ENCODE data around the gene LINC01488.

The LINC01488 gene

GRCh38 chr11:69495441-69496201, 14.2 kb downstream of the LINC01488 start:
- no peak for DNase-seq

DNA sequence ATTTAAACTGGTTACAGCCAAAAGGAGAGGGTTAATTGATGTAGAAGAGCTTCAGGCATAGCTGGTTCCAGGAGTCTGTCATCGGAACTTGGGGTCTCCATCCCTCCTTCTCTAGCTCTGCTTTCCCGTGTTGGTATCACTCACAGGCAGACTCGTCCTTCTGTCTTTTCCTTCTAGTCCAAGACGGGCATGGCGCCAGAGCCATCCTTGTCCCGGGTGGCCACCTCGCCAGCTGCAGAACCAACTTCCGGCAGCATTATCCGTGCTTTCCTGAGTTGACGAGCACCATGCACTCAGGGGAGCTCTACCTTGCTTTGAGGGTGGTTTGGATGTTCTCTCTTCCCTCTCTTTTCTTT, 14.7 kb downstream of the LINC01488 start:
- DNase-seq: no peak

GRCh38 chr11:69496631-69497220, 15.3 kb downstream of the LINC01488 start:
- DNase-seq: no peak

DNA sequence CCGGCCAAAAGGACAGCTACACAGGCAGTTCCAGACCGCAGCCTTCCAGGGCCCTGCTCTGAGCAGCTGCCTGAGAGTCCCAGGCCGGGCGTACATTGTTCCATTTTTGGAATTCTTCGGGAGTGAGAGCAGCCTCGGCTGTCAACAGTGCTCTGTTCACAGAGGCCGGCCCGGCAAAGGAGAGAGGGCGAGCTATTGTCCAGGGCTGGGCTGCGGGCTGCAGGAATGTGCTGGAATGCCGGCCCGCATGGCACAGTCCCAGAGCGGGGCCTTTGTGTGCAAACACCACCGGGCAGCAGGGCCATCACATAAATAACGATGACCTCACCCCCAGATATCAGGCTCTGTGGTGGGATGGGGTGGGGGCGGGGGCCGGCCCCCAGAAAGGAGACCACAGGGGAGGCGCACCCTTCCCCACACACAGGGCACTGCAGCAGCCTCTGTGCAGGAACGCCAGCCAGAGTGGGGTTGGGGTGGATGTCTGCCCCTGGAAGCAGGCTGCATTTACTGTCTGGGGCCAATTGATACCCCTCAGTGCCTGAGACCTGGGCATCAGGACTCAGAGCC, 15.8 kb downstream of the LINC01488 start:
- DNase-seq: no peak

DNA sequence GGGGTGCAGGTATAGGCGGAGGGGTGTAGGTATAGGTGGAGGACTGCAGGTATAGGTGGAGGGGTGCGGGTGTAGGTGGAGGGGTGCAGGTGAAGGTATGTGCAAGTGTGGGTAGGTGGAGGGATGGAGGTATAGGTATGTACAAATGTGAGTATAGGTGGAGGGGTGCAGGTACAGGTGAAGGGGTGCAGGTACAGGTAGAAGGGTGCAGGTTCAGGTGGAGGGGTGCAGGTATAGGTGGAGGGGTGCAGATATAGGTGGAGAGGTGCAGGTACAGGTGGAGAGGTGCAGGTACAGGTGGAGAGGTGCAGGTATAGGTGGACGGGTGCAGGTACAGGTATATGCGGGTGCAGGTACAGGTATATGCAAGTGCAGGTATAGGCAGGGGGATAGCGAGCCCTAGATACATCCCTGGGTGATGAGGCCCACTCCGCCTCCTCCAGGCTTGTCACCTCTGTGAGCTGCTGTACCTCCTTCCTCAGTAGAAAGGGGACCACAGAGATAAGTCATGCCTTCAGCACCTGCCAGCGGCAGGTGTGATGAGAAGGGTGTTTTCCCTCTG, 17.2 kb downstream of the LINC01488 start:
- DNase-seq: no peak

GRCh38 chr11:69499186-69499917, 17.9 kb downstream of the LINC01488 start:
- DNase-seq: no peak

- DNase-seq: no peak
These were observed 18.4 kb downstream of the LINC01488 start for GRCh38 chr11:69499918-69500284.

DNA sequence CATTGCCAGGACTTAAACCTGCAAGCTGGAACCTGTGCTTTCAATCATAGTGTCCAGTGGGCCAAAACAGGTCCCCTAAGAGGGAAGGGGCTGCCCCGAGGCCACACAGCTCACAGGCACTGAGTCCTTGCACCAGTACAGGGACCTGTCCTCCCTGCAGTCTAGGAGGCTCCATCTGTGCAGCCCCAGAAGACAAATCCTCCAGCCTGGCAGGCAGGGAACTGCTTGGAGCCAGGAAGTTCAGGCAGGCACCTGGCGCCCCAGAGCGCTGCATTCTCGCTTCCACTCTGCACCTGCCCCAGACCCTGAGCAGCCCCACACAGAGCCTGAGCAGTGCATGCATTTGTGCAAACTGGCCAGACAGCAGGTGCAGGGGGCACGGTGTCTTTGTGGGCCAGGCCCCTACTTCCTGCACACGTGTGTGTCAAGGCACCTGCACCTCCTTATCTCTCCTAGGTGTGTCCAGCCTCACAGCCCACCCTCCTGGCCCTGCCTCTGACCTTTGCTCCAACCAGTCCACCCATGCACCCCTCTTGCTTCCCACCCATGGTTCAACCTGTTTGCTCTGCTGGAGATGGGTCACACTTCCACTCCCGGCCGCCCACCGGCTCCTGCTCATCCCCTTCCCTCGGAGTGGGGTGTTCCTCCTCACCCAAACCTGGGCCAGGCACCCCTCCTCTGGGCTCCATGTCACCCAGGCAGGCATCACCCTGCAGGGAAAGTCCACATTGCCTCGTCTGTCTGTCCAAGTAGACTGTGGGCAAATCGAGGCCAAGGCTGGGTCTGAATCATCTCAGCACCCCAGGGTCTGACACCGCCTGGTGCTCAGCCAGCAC, 19.0 kb downstream of the LINC01488 start:
- DNase-seq: no peak

DNA sequence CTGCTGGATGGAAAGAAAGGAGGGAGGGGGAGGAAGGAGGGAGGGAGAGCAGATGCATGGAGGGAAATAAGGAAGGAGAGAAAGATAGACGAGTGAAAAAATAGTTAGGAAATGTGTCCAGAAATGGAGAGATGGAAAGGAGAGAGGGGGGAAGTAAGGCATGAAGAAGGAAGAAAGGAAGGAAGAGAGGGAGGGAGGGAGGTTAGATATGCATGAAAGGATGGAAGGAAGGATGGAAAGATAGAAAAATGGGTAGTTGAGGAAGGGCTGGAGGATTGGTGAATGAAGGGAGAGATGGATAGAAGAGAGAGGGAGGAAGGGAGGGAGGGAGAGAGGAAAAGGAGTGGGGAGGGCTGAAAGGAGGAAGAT, 19.6 kb downstream of the LINC01488 start:
- no peak for DNase-seq

DNA sequence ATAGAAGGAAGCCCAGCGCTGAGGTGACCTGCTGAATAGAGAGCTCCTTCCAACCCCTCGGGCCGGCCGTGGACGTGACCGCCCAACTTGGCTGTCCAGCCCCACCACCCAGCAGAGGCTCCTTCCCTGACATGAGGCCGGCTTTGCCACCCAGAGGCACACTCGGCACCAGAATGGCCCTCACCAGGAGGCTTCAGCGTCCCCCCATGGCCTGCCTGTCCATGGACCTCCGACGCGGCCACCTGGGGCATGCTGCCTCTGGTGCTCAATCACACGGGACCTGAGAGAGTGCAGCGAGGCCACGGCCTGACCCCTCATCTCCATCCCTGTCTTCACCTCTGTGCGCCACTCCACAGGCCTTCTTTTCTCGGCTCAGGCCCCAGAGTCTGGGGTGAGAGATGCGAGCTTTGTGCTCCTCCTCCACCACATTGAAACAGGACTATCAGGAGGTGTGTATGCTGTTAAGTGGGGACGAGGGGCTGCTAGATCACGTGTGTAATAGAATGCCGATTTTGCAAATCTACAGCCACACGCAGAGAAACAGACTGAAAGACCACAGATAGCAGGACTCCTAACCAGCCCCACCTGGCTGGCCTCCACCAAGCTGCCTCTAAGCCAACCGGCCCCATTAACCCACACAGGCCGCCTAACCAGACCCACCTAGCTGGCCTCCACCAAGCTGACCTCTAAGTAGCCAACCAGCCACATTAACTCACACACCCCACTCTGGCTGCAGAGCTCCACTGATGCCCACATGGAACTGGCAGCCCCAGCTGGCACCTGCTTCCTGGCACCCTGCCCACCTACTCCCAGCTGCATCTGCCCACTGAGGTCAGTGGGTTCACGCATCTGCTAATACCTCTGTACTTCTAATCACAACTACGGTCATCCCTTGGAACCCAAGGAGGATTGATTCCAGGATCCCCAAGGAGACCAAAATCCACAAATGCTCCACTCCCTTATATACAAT, 20.7 kb downstream of the LINC01488 start:
- DNase-seq: no peak

GRCh38 chr11:69504127-69504526, 22.7 kb downstream of the LINC01488 start:
- no peak for DNase-seq

DNA sequence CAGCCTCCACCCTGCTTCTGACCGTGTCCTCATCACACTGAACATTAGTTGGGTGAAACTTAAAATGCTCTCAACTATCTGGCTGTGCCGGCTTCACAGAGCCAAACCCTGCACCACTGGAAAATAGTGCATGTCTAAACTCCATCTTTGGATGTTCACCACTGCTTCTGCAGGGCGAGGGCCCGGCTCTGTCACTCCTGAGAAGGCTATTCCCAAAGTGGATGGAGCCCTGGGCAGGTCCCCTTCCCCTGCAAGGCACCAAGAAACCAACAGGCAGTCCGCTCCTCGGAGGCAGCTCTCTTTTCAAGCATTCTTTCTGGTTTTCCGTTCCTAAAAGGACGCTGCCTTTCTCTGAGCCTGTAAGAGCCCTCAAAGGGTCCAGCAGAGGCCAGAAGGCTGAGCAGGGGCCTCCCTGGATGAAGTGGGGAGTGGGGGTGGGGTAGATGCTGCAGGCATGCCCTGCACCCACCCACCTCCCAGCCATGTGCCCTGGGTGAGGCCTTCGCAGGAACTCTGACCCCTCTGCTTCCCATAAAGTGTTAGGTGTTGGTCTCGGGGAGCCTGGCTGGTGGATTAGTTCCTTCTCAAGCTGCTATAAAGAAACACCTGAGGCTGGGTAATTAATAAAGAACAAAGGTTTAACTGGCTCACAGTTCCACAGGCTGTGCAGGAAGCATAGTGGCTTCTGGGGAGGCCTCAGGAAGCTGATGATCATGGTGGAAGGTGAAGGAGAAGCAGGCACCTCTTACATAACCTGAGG, 23.3 kb downstream of the LINC01488 start:
- DNase-seq: no peak

- no peak for DNase-seq
These were observed 27.5 kb downstream of the LINC01488 start for GRCh38 chr11:69508974-69509373.

DNA sequence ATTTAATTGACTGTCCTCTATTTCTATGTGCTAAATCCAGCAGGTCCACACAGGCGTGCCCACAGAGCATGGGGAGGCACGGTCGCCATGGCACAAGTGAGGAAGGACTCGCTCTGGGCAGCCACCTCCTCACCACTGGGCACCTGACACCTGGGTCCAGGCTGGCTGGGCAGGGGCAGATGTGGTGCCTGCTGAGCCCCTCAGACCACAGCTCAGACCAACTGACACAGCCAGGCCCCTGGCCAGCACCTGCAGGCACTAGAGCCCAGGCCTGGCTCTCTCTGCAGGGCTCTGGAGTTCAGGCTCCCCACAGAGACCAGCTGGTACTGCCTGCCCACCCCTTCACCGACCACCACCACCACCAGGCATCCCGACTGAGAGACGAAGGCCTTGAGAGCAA, 27.9 kb downstream of the LINC01488 start:
- no peak for DNase-seq

DNA sequence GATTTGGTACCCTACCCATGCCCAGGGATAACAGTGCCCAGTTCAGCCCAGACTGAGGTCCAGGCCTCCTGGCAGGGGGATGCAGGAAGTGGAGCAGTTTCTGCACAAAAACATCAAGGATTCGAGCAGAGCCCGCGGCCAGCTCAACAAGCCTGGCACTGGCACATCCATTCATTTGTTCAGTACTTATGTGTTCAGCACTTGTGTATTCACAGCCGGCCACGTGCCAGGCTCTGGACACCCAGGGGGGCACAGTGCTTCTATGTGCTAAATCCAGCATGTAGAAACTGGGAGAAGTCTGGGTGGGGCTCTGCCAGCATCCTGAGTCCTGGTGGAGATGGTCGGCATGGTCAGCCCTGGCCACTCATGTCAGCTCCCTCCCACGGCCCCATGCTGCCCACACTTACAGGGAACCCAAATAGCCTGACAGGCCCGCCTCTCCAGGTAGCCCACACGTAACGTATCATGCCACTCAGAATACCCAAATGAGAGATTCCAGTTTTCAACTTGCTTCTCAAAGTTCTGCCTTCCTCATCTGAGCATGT, 28.5 kb downstream of the LINC01488 start:
- no peak for DNase-seq

DNA sequence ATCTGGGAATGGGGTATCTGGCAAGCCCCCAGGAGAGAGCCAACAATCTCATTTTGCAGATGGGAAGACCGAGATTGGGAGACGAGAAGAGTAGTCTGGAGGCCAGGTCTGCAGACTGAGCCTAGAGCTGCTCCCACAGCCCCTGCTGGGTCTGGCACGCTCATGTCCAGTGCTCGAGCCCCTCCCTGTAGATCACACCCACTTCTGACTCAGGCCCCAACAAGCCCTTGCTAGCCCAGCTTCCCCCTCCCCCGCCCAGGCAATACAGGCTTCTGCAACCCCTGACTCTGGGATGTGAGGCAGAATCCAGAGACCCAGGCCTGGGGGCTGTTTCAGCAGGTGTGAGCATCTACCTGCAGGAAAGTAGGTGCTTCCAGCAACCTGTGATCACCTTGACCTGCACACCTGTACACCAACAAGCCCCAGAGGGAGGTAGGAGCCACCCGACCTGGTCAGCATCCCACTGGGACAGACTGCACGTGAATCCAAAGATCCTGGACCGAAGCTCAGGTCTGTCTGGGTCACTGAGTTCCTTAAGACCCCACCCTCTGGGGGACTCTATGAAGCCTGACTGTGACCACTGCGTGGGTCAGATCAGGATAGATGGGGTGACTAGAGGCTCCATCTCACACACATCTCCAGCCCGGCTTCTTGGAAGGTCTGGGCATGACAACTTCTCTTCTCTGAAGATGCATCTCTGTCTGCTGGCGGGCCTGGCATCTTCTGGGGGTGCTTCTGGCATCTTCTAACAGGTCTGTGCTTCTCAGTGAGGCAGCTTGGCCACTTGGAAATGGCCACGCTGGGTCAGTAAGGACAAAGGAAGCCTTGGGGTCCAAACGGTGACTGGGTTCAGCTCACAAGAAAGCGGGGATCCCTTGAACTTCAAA, 29.3 kb downstream of the LINC01488 start:
- DNase-seq: no peak

DNA sequence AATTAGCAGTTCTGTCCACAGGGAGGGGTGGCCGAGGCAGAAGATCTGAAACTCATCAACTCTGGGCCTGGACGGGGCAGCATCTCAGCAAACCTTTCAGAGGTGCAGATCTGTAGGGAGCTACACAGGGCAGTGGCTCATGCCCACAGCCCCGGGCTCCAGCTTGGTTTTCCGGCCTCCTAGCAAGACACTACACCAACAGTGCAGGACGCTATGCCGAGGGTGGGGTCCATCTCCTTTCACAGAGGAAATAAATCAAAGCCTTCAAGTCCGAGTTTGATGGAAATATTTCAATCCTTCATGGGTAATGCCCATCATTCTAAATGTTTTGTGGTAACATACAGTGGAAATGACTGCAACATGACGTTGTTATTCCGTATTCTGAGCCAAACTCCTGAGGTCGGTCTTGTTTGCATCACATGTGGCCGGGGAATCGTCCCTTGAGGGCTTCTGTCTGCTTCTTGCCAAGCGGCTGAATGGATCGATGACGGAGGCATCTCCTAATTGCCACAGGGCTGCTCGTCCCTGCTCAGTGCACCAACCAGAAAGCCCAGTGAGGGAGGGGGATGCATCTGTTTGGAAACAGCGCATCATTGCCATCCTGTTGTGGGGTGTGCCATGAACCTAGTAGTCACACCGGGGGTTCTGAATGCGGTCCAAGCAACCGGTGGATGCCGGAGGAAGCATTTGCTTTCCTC, 30.0 kb downstream of the LINC01488 start:
- no peak for DNase-seq

GRCh38 chr11:69512136-69512535, 30.7 kb downstream of the LINC01488 start:
- DNase-seq: no peak

- no peak for DNase-seq
These were observed 31.3 kb downstream of the LINC01488 start for GRCh38 chr11:69512790-69513189.

Data from activated CD8-positive, alpha-beta memory T cell treated with anti-CD3 and anti-CD28 coated beads, Interleukin-2, amount 50 U/mL, for 48 hours (primary cell).